ENCODE measurements around the gene CTPS1.

The CTPS1 gene

DNA sequence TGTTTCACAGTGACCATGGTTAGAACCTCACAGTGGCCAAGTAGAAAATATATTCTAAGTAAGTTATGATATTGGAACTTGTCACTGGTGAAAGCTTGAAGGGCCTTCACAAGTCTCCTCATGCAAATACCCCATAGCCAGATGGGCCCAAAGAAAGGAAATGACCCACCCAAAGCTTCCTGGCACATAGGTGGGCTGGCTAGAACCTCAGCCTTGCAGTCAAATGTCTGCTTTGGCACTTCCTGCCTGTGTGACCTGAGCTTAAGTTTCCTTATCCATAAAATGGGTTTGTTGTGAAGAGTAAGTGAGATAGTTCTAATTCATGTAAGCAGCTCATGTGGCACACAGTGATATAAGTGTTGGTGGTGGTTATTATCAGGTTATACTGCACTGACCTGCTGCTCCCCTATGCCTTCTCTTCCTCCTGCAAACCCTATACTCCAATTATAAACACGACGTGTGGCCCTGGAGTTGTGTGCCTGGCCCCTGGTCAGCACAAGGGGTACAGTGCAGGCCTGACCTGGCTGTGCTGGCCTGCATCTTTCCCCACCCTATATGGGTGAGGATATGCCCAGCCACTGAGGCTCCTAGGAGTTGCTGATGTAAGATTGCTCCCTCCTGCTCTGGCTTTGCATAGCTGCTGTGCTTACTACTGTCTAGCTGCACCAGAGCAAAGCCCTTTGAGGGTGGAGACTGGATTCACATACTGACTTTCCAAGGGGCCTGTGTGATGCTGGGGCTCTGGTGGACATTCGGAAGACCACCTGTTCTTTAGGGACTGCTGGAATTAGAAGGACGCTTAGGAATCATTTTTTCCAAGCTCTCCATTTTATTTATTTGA, 46.7 kb downstream of the CTPS1 start:
- DNase-seq, result no peak

DNA sequence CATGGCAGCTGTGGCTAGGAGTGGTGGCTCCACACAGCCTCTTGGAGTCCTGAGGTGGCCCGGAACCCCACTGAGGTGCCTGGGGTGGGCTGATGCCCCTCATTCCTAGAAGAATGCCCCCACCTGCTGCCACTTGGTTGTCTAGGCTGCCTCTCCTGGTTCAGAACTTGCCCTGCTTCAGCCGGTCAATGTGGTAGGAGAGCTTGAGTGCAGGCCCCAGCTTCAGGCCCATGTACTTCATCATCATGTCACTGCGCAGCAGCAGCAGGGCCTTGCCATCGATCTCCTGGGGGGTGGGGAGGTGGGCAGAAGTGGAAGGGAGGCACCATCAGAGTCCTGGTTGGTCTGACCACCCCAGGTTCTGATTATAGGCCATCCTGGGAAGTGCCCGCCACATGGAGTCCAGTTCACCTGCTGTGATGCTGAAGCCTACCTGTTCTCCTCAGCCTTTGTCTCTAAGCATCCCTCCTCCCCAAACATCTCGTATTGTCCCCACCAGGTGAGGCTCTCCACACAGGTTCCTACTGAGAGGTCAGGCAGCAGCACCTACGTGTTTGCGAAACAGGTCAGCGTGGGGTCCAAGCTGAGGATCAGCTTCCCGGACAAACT, 48.6 kb downstream of the CTPS1 start:
- DNase-seq, result no peak

DNA sequence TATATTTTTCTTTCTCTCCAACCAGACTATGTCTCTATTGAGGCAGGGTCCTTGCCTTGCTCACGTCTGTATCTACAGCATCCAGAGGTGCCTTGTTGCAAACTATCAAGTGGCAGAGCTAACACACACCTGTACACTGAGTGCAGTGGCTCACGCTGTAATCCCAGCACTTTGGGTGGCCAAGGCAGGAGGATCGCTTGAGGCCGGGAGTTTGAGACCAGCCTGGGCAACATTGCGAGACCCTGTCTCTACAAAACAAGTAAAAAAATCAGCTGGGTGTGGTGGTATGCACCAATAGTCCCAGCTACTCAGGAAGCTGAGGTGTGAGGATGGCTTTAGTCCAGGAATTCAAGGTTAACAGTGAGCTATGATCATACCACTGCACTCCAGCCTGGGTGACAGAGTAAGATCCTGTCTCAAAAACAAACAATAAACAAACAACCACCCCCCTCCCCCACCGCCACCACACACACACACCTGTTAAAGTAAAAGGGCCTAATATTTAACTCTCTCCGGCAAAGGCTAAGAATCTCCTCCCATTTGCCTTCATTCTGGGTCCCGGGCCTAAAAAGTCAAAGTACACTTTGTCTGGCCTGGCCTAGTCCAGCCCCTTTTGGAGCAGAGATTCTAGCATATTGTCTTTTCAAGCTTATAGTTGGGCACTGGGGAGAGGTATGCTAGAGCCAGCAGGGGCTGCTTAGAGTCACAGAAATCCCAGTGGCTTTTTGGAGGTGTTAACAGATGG, 51.5 kb downstream of the CTPS1 start:
- DNase-seq, result no peak

DNA sequence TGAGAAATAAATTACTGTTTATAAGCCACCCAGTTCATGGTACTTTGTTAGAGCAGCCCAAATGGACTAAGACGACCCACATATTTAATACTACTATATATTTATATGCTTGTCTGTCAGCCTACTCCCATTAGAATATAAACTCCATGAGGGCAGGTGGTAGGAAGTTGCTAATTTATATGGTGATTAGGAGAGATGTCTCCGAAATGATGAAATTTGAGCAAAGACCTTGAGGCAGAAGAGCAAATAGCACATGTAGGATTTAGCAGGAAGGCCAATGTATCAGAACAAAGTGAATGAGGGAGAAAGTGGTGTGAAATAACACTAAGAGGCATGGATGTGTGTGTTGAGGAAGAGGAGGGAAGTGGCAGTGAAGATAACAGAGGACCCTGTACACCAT, 52.7 kb downstream of the CTPS1 start:
- no peak for DNase-seq

DNA sequence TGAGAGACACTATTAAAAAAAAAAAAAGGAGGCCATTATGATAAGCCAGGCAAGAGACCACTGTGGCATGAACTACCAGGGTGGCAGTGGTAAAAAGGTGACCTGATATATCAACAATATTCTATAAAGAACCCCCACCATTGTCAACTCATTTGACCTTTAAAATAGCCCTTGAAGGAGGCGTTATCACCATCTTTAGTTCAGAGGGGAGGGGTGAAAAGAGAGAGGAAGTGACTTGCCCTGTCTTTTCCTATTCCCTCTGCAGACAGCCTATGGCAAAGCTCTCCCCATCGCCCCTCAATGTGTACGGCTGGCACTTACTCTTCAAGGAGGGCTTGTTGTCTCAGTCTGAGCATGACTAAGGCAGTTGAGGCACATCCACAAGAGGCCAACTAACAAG, 53.8 kb downstream of the CTPS1 start:
- DNase-seq, result no peak

DNA sequence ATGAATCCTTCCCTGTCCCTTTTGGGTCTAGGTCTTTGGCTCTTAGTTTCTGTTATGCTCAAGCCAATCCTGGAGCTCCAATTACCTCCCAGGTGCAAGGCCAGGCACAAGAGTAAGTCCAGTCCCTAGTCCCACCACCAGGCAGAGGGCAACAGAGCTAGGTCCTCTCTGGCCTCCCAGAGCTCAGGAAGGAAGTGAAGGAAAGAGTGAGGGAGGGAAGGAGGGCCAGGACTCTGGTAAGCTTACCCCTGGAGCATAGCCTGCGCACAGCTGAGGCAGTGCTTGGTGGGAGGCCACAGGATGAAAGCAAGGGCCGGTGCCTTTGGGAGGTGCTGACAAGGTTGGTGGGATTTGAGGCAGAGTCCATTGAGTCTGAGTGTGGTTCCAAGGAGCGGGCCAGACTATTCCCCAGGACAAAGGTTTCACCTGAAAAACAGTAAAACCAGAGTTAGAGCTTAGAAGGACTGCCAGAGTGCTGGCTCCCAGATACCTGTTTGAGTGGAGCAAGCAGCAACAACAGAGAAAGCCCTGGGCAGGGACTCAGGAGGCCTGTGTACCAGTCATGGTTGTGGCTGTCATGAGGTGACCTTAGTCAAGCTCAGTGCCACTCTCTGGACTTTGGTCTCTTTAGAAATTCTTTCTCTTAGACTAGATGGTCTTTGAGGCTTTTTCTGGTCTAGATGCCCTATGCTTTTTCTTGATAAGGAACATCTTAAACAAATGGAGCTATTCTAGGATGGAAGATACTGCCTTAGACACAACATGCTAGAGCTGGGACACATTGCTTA, 57.8 kb downstream of the CTPS1 start:
- DNase-seq, result no peak

DNA sequence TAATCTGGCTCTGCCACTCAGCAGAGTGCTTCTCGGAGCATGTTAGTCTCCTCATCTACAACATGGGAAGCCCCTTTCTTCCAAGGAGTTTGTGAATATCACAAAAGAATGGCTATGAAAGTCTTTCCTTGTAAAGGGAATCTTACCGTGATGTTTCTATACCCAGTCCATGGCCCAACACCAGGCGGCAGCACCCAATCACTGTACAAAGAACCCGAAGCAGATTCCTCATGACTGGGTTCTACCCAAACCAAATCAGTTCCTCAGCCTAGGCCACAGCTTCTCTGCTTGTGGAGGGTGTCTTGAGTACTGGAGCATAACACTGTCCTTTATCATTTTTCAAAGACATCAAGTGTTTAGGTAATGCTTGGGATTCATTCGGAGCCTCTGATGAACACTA, 58.6 kb downstream of the CTPS1 start:
- no peak for DNase-seq

DNA sequence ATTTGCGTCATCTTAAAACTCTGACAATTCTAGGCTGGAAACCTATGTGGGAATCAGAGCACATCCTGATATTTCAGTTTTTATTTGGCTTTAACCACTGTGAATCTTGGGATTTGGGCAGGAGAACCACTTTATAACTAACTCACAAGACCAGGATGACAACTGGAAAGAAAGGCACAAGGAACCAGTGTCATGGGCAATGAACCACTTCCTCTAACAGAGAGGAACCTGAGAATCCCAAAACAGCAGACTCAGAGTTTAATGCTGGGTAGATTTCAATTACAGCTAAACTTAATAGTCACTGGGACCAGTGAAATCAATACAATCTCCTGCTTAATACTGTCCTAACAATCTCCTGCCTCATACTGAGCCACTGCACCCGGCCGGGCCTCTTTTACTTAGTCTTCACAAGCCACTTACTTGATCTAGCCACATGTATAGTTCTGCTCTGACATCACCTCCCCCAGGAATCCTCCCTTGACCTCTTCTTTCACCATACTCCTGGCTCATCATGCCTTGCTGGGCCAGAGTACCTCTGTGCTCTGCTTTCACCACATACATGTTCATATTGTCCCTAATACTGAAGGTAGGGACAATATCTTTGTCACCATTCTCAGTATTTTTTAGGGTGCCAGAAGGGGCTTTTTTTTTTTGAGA, 62.2 kb downstream of the CTPS1 start:
- no peak for DNase-seq

DNA sequence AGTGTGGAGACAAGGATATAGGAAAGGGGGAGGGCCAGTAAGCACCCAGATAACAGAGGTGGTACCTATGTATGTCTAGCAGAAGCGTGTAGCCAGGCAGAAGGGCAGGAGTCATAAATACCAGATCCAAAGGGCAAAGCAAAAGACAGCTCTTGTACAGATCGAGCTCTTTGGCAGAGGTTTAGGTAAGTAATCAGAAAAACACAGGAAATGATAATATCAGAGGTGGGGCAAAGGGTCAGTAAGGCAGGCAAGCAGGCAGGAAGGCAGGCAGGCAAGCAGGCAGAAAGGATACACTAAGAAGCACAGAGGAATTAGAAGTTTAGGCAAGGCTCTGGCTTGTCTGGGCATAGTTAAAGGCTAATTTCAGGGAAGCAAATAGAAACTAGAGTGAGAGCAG, 64.7 kb downstream of the CTPS1 start:
- no peak for DNase-seq

DNA sequence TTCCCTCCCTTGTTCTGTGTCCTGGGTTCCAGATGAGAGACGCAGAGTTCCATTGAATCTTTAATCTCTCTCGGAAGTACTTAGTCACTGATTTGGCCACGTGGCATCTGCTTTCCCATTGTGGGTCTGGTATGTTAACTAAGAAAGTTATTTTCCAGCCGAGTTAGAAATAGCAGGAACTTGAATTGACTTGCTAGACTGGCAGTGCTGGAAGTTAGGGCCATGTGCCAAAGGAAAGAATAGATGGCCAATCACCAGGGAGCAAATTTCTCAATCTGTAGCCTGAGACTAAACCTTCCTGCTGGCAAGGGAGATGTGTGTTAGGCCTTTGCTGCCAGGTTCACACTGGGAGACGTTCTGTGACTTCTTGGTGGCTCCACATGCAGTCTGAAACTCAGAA, 66.2 kb downstream of the CTPS1 start:
- DNase-seq, result no peak

DNA sequence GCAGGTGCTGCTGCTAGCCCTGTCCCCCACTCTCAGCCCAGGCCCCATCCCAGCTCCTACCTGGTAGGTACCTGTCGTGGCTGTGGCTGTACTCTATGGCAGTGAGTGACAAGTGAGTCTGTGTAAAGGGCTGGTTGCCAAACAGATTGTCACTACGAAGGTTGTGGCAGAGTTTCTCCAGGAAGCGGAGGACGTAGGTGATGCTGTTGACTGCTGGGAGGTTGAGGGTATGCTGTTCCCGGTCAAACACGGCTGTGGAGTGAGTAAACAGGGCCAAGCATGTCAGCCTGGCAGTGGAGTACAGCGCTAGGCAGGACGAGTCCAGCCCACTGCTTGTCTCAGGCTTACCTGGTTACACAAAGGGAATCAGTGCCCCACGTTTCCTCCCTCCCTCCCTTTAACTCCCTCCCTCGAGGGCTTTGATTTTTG, 66.9 kb downstream of the CTPS1 start:
- DNase-seq, result no peak

DNA sequence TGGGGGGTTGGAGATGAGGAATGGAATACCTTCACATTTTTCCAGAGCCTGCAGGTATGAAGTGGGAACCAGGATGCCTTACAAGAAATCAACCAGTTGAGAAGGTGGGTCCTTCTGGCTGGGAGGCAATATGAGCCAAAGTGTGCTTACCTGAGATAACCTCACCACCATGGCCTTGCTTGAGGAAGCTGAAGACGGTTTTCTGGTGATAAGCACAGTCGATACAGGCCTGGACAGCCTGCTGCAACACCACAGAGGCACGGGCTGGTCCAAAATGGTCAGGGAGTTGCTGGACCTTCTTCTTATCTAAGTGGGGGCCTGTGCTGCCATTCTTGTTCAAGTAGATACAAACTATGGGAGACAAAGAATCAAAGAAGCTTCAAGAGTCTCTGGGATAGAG, 69.0 kb downstream of the CTPS1 start:
- DNase-seq, result no peak

DNA sequence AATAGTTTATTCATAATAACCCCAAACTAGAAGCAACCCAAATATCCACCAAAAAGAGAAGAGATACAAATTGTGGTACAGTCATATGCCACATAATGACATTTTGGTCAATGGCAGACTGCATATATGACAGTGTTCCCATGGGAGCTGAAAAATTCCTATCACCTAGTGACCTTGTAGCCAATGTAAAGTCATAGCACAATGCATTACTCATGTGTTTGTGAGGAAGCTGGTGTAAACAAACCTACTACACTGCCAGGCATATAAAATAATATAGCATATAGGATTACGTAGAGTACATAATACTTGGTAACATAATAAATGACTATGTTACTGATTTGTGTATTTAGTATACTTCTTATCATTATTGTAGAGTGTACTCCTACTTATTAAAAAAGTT, 71.5 kb downstream of the CTPS1 start:
- DNase-seq, result no peak

DNA sequence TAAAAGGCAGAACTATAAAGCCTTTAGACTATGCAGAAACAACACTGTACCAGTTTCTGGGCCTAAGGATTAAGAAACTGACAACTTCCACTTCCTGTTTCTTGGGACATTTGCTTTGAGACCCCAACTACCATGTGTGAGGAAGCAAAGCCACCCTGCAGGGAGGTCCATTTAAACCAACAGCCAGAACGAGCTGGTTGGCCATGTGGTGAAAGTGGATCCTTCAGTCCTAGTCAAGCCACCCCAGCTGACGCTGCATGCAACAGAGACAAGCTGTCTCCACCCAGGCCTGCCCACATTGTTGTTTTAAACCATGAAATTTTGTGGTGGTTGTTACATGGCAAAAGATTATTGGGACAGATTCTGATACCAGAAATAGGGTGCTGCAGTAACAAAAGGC, 73.8 kb downstream of the CTPS1 start:
- no peak for DNase-seq

DNA sequence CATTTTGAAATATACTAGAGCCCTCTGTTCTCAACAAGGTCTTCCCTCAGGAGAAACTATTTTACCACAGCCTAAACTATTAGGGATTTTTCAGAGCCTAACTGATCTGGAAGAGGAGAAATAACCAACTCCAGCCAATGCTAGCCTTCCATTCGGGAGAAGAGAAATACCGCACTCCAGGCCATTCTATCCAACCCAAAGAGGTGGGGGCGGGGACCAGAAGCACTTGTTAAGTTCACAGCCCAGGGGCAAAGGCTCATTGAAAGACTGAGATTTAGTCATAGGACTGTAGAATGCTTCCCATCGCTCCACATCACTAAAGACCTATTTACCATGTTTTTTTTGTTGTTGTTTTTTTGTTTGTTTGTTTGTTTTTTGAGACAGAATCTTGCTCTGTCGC, 77.4 kb downstream of the CTPS1 start:
- no peak for DNase-seq
